Lung (tissue), 12 donors: ENCODE measurements around the gene RIC3. TPM values are rescaled to one million over a fixed set of nuclear protein-coding genes. Genes with fewer than 3 reads are reported as not detected.

Experiments
- ATAC-seq: fragments of 200-7000 bp; cut with Tn5 transposase; one replicate; pipeline ENCODE4 v1.9.1; 2020; ENCODE audit warnings: moderate number of reproducible peaks; ENCODE audit not compliant: insufficient read depth, low FRiP score
- DNase-seq, 3 donors: peaks; one replicate each; pipeline ENCODE4 v3.0.0-alpha.2; 2013 to 2017
- H3K27ac ChIP-seq, 2 donors: one replicate each; pipeline ENCODE4 v1.5.1; 2013; ENCODE audit warnings: mild to moderate bottlenecking in 2 of 2, moderate library complexity in 2 of 2, control low read depth in 1 of 2, inconsistent platforms in 1 of 2, low read depth in 1 of 2, low read length in 1 of 2
- H3K27me3 ChIP-seq, 3 donors: one replicate each; pipeline ENCODE4 v1.5.1; 2013; ENCODE audit warnings: low read length in 2 of 3; ENCODE audit not compliant: control insufficient read depth in 3 of 3, insufficient read depth in 3 of 3
- H3K36me3 ChIP-seq, 4 donors: one replicate each; pipeline ENCODE4 v1.5.1; 2013; ENCODE audit warnings: low read length in 4 of 4, mild to moderate bottlenecking in 1 of 4, moderate library complexity in 1 of 4; ENCODE audit not compliant: control insufficient read depth in 4 of 4, insufficient read depth in 4 of 4
- H3K4me1 ChIP-seq, 5 donors: one replicate each; pipeline ENCODE4 v1.5.1; 2013; ENCODE audit warnings: low read length in 5 of 5, mild to moderate bottlenecking in 2 of 5, moderate library complexity in 1 of 5; ENCODE audit not compliant: control insufficient read depth in 5 of 5, insufficient read depth in 5 of 5
- H3K4me3 ChIP-seq: one replicate; pipeline ENCODE4 v1.5.1; 2013; ENCODE audit warnings: mild to moderate bottlenecking, control low read depth, moderate library complexity
- H3K9ac ChIP-seq, 2 donors: one replicate each; pipeline ENCODE4 v1.5.1; 2013; ENCODE audit warnings: low read length in 2 of 2, control low read depth in 1 of 2; ENCODE audit not compliant: insufficient read depth in 1 of 2
- H3K9me3 ChIP-seq, 4 donors: one replicate each; pipeline ENCODE4 v1.5.1; 2013; ENCODE audit warnings: low read length in 3 of 4, mild to moderate bottlenecking in 1 of 4, moderate library complexity in 1 of 4; ENCODE audit not compliant: control insufficient read depth in 4 of 4, insufficient read depth in 3 of 4
- WGBS, 2 donors: extraction: QIAGEN DNeasy Blood & Tissue Kit; methylation state at CpG; one replicate each; pipeline ENCODE4 v1.1.7; 2013; 5-methylcytosine and 5-hydroxymethylcytosine counted together
- polyA plus RNA-seq, 2 donors: library from polyadenylated mRNA; stranded (reverse); fragments of 200-250 nt; gene quantifications; one replicate each; pipeline ENCODE4 v1.2.1, GENCODE V29; 2013
- total RNA-seq, 2 donors: library from RNA; depleted of rRNA in 1 of 2; stranded (reverse); fragments of >200 nt in 1 of 2; gene quantifications; one replicate each; pipeline ENCODE4 v1.2.1, GENCODE V29; 2014 to 2021
- TF ChIP-seq, protein P1 (sequence below): IDR thresholded peaks from 2 replicates; pipeline ENCODE4 v1.5.1; 2012; ENCODE audit warnings: mild to moderate bottlenecking; ENCODE audit errors: control extremely low read depth, extremely low read depth
- donor health status: control.
- donor health status: control.
- donor health status: Bipolar disorder and iron deficiency.
- donor health status: healthy.
- donor health status: DM: yes; HTN: yes; CAD: no.

Gene RIC3
- total and polyA plus RNA-seq, 4 donors, result 2.0 to 10.2 (median 9.7) TPM

DNA sequence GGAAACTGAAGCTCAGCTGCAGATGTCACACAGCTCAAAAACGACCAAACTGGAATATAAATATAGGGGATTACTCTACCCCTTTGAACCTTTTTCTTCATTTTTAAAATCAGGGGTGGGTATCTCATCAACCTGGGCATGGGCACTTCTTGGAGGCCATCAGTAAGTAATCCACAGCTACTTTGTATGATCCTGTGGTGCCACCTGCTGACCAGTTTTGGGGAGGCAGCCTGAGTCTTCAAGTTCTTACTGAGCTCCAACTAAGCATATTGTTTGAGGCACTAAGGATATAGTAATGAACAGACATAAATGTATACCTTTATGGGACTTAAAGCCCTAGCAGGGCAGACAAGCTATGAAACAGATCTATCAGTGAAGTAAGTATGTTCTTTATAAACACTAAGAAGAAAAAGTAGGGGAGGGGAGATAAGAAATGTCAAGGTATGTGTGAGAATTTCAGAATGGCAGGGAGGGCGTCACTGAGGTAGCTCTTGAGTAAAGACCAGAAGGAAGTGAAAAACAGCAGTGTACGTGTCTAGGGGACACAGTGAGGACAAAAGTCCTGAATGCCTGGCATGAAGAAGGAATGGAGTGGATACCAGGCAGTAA is 69.4 kb downstream of the RIC3 start:
- H3K36me3 ChIP-seq, result peaks cover 0 to 60% (median 28%) of the 10 kb centered on the region in 4 donors

DNA sequence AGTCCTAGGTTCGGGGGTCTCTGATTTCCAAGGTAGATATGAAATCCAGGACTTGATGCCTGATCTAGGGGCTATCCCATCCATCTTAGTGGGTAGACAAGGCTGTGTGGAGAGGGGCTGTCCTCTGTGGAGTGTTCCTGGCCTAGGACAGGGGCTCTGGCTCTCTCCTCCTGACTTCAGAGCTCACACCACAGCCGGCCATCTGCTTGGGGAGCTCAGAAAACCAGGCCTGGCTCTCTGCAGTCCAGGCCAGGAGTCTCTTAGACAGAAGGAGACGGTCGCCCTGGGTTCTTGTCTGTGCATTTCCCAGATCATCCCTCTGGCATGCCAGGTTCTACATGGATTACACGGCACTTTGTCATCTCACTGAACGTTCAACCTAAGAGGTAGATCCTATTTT is 69.9 kb downstream of the RIC3 start:
- peaks cover 0 to 6% (median 0%) of the 10 kb centered on the region in 5 donors for H3K4me1 ChIP-seq
- no peaks in the 10 kb centered on the region for H3K27me3 ChIP-seq
- H3K36me3 ChIP-seq, result peaks cover 0 to 58% (median 30%) of the 10 kb centered on the region in 4 donors
- peaks cover 0 to 2% (median 0%) of the 10 kb centered on the region in 4 donors for H3K9me3 ChIP-seq
- H3K9ac ChIP-seq, result no peak overlapping the region
- ATAC-seq, result no peak
- no peak overlapping the region for H3K27ac ChIP-seq
- 84 to 87% methylated on average over 6 of the region's 6 CpGs for WGBS, 2 donors
- no peak for DNase-seq
- no peak overlapping the region for H3K4me3 ChIP-seq
- TF ChIP-seq, protein P1, sequence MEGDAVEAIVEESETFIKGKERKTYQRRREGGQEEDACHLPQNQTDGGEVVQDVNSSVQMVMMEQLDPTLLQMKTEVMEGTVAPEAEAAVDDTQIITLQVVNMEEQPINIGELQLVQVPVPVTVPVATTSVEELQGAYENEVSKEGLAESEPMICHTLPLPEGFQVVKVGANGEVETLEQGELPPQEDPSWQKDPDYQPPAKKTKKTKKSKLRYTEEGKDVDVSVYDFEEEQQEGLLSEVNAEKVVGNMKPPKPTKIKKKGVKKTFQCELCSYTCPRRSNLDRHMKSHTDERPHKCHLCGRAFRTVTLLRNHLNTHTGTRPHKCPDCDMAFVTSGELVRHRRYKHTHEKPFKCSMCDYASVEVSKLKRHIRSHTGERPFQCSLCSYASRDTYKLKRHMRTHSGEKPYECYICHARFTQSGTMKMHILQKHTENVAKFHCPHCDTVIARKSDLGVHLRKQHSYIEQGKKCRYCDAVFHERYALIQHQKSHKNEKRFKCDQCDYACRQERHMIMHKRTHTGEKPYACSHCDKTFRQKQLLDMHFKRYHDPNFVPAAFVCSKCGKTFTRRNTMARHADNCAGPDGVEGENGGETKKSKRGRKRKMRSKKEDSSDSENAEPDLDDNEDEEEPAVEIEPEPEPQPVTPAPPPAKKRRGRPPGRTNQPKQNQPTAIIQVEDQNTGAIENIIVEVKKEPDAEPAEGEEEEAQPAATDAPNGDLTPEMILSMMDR, result no peak

More for the DNA sequence above, 69.4 kb downstream of the RIC3 start:
- TF ChIP-seq, protein P1, result peak; percentile 73
- WGBS, 2 donors, result 42 to 50% methylated on average over 3 of the region's 3 CpGs
- Histone ChIP-seq H3K4me3 (no peak overlapping the region), H3K4me1 (peaks cover 0 to 6% (median 0%) of the 10 kb centered on the region in 5 donors), H3K9ac (no peak overlapping the region), H3K27me3 (no peaks in the 10 kb centered on the region), H3K27ac (no peak overlapping the region), H3K9me3 (peaks cover 0 to 2% (median 0%) of the 10 kb centered on the region in 4 donors)
- DNase-seq (peak; percentile 82 to 83 (median 83)), ATAC-seq (peak; percentile 29)

DNA sequence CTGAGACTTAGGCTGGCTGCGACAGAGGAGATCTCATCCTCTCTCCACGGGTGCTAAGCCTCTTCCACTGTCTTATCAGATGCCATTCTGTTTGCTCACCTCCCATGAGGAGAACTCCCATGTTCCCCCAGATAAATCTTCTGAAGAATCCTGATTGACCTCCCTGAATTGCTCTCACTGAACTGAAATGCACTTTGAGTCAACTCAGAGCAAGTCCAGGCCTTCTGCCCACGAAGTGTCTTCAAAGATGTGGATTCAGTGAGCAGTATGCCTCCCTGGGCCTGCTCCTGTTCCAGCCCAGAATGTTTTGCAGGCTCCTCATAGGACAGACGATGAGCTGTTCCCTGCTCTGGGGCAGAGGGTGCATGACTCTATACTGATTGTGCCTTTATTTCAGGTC is 70.5 kb downstream of the RIC3 start:
- Histone ChIP-seq H3K4me3 (no peak overlapping the region), H3K27me3 (no peaks in the 10 kb centered on the region), H3K9ac (no peak overlapping the region), H3K27ac (no peak overlapping the region), H3K36me3 (peaks cover 0 to 59% (median 30%) of the 10 kb centered on the region in 4 donors), H3K9me3 (peaks cover 0 to 2% (median 0%) of the 10 kb centered on the region in 4 donors), H3K4me1 (peaks cover 0 to 6% (median 0%) of the 10 kb centered on the region in 5 donors)
- ATAC-seq, result no peak
- WGBS, 2 donors, result 69 to 85% methylated on average over 4 of the region's 4 CpGs
- DNase-seq, result no peak
- TF ChIP-seq, protein P1, result no peak
